Erythroblast (primary cell): ENCODE results near the gene SLC30A10.
"Not testable (repeated sequence)": the region's sequence is repeated elsewhere in the genome, so short reads cannot be mapped to it uniquely, and the experiment has no call there.

Experiments used
- DNase-seq, 2 experiments: peaks; one replicate each; lab custom pipeline; 2025; lab: John Stamatoyannopoulos, UW
- GATA1 ChIP-seq: IDR thresholded peaks from 2 replicates; pipeline ENCODE4 v1.6.1; 2011; ENCODE audit warnings: low read depth, mild to moderate bottlenecking, control low read depth, low read length, moderate library complexity
- POLR2A ChIP-seq: IDR thresholded peaks from 2 replicates; pipeline ENCODE4 v1.6.1; 2011; ENCODE audit warnings: mild to moderate bottlenecking, low read length

Gene SLC30A10

GRCh38 chr1:219927956-219928790, at the start of gene SLC30A10:
Gene SLC30A10, minus strand, starts transcription at chr1:219928557. Its CDS starts 117 bp downstream, at chr1:219928440.
- TF ChIP-seq GATA1 = no peak
- DNase-seq = peak; percentile 27 to 47

- DNase-seq = peak; percentile 40 to 59
- TF ChIP-seq GATA1 = no peak
- no peak for TF ChIP-seq POLR2A
Observed at GRCh38 chr1:219973213-219973612, 44.9 kb upstream of the SLC30A10 start.

- no peak for DNase-seq
- TF ChIP-seq GATA1 = no peak
- TF ChIP-seq POLR2A = no peak
Observed at GRCh38 chr1:219967361-219967760, 39.0 kb upstream of the SLC30A10 start.

GRCh38 chr1:219966071-219966349, 37.7 kb upstream of the SLC30A10 start:
- TF ChIP-seq POLR2A (no peak), GATA1 (no peak)
- DNase-seq = no peak

- DNase-seq = peak in 1 of 2 experiments; percentile 40
- no peak for TF ChIP-seq GATA1
- no peak for TF ChIP-seq POLR2A
Observed at GRCh38 chr1:219965285-219966070, 37.1 kb upstream of the SLC30A10 start.

- DNase-seq = no peak
- no peak for TF ChIP-seq POLR2A
- no peak for TF ChIP-seq GATA1
Observed at GRCh38 chr1:219963432-219963831, 35.1 kb upstream of the SLC30A10 start.

GRCh38 chr1:219961684-219962083, 33.3 kb upstream of the SLC30A10 start:
- TF ChIP-seq POLR2A (no peak), GATA1 (no peak)
- no peak for DNase-seq

- peak in 1 of 2 experiments; percentile 10 for DNase-seq
- TF ChIP-seq GATA1 = no peak
- no peak for TF ChIP-seq POLR2A
Observed at GRCh38 chr1:219959540-219960203, 31.3 kb upstream of the SLC30A10 start.

- no peak for DNase-seq
- no peak for TF ChIP-seq GATA1
- no peak for TF ChIP-seq POLR2A
Observed at GRCh38 chr1:219958875-219959417, 30.6 kb upstream of the SLC30A10 start.

- DNase-seq = no peak
- TF ChIP-seq POLR2A (no peak), GATA1 (no peak)
Observed at GRCh38 chr1:219954736-219955421, 26.5 kb upstream of the SLC30A10 start.

GRCh38 chr1:219954052-219954451, 25.7 kb upstream of the SLC30A10 start:
- DNase-seq = no peak
- TF ChIP-seq GATA1 (no peak), POLR2A (no peak)

GRCh38 chr1:219952361-219952760, 24.0 kb upstream of the SLC30A10 start:
- no peak for DNase-seq
- TF ChIP-seq GATA1 (no peak), POLR2A (no peak)

- DNase-seq = not testable (repeated sequence)
Observed at GRCh38 chr1:219949227-219949626, 20.9 kb upstream of the SLC30A10 start.

GRCh38 chr1:219948766-219949165, 20.4 kb upstream of the SLC30A10 start:
- not testable (repeated sequence) for DNase-seq
